HG03135 (cell line): ENCODE data around the gene KL.

ENCODE experiments used
- ATAC-seq: cut with Tn5 transposase; IDR thresholded peaks from one replicate; pipeline ENCODE4 v1.9.1; 2021; ENCODE audit warnings: mild to moderate bottlenecking, moderate library complexity; ENCODE audit not compliant: unreplicated experiment

The KL gene

GRCh38 chr13:33109271-33109697, 93.1 kb downstream of the KL start:
- no peak for ATAC-seq

GRCh38 chr13:33109801-33110200, 93.6 kb downstream of the KL start:
- ATAC-seq = no peak

- ATAC-seq = no peak
Observed at GRCh38 chr13:33110386-33110712, 94.1 kb downstream of the KL start.

- peak; percentile 49 for ATAC-seq
Observed at GRCh38 chr13:33110713-33111413, 94.6 kb downstream of the KL start.

GRCh38 chr13:33111414-33112110, 95.3 kb downstream of the KL start:
- peak; percentile 25 for ATAC-seq

GRCh38 chr13:33112766-33113165, 96.5 kb downstream of the KL start:
- ATAC-seq = no peak

- ATAC-seq = no peak
Observed at GRCh38 chr13:33114146-33114545, 97.9 kb downstream of the KL start.

GRCh38 chr13:33115274-33115673, 99.1 kb downstream of the KL start:
- no peak for ATAC-seq
